ENCODE results near the gene ZNF334.

DNA sequence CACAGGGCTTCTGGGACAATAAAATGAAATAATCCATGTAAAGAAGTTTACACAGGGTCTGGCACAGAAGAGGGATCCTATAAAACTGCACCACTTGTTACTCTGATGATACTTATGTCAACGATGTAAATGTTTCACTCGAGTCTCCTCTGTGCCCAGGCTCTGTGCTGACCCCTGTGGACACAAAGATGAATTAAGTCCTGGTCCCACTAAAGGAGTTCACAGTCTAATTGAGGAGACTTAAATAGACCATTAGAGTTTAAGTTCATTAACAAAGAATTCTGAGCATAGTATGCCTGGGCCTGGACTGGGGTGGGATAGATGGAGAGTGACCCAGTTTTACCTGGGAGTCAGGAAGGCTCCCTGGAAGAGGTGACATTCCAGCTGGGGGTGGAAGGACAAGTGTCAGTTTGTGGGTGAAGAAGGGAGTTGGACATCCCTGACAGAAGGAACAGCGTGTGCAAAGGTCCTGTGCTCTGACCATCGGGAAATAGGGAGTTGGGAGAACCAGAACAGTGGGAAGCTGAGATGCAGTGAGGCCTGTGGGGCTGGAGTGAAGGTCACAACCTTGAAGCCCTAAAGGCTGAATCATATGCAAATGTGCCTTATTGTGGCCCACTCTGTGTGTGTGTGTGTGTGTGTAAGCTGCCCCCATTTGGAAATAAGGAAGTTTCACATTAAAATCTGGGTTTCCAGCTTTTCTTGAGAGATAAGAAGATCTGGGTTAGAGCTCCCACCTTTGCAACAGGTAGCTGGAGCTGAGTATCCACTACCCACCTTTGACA is 36.0 kb upstream of the ZNF334 start:
- TF ChIP-seq, protein P1, sequence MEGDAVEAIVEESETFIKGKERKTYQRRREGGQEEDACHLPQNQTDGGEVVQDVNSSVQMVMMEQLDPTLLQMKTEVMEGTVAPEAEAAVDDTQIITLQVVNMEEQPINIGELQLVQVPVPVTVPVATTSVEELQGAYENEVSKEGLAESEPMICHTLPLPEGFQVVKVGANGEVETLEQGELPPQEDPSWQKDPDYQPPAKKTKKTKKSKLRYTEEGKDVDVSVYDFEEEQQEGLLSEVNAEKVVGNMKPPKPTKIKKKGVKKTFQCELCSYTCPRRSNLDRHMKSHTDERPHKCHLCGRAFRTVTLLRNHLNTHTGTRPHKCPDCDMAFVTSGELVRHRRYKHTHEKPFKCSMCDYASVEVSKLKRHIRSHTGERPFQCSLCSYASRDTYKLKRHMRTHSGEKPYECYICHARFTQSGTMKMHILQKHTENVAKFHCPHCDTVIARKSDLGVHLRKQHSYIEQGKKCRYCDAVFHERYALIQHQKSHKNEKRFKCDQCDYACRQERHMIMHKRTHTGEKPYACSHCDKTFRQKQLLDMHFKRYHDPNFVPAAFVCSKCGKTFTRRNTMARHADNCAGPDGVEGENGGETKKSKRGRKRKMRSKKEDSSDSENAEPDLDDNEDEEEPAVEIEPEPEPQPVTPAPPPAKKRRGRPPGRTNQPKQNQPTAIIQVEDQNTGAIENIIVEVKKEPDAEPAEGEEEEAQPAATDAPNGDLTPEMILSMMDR (IDR thresholded peaks at IDR 0.05): no peak
- TF ChIP-seq POLR2A (IDR thresholded peaks at IDR 0.05): no peak
